HCT116 (cell line): ENCODE measurements around the gene NFIB. TPM values are rescaled to one million over a fixed set of nuclear protein-coding genes. Genes with fewer than 3 reads are reported as not detected.

Source experiments
- ATAC-seq: fragments of 200-7000 bp; cut with Tn5 transposase; 2 replicates; pipeline ENCODE4 v1.9.1; 2020; ENCODE audit warnings: mild to moderate bottlenecking, moderate library complexity
- BruUV-seq: library from RNA; stranded (reverse); fragments of 400-500 nt; replicated peaks from 2 replicates; lab custom pipeline; 2021; lab: Mats Ljungman, UMichigan
- CTCF ChIA-PET: fragments of 300-600 bp; sonication (Branson Sonifier 250); formaldehyde crosslinking; loops from one replicate; lab custom pipeline; 2021; ENCODE audit warnings: antibody characterized with exemption; lab: Charles Lee
- POLR2A ChIA-PET: fragments of 300-600, 350-600 bp; sonication (Branson Sonifier 250); formaldehyde crosslinking; loops from one replicate; lab custom pipeline; 2021; ENCODE audit warnings: antibody characterized with exemption; lab: Charles Lee
- RAD21 ChIA-PET, 2 experiments: fragments of 300-600 bp; sonication (Branson Sonifier 250); formaldehyde crosslinking; loops; one replicate each; lab custom pipeline; 2023; ENCODE audit warnings: low total read pairs in 2 of 2; ENCODE audit not compliant: uncharacterized antibody in 2 of 2, unreplicated experiment in 2 of 2, low non-redundant PET in 1 of 2; lab: Charles Lee
- DNase-seq: peaks from one replicate; pipeline ENCODE4 v3.0.0-alpha.2; 2010; ENCODE audit warnings: low read depth, low spot score
- H2AFZ ChIP-seq: fragments of 200-600 bp; shearing (Covaris generic), sonication (generic); 2 replicates; pipeline ENCODE4 v1.6.1; 2017; ENCODE audit warnings: low read depth, mixed run types, mixed read lengths, antibody characterized with exemption, low read length; ENCODE audit not compliant: poor library complexity, severe bottlenecking
- H3K27ac ChIP-seq: 2 replicates; pipeline ENCODE4 v1.5.1; 2012; ENCODE audit warnings: low read depth, low read length
- H3K27me3 ChIP-seq: fragments of 200-600 bp; sonication (generic); 2 replicates; pipeline ENCODE4 v1.6.1; 2016; ENCODE audit warnings: mixed run types, low read length, mixed read lengths; ENCODE audit not compliant: insufficient read depth
- H3K36me3 ChIP-seq, 2 experiments: fragments of 200-500 bp in 1 of 2; fragments of 200-600 bp in 1 of 2; sonication (Bioruptor generic) in 1 of 2; sonication (generic) in 1 of 2; 2 replicates each; pipeline versions ENCODE4 v1.5.1 to v1.6.1; 2014 to 2016; ENCODE audit warnings: low read length in 2 of 2, inconsistent platforms in 1 of 2, mixed read lengths in 1 of 2, mixed run types in 1 of 2; ENCODE audit not compliant: insufficient read depth in 2 of 2, control insufficient read depth in 1 of 2
- H3K4me1 ChIP-seq, 2 experiments: fragments of 200-600 bp in 1 of 2; sonication (generic) in 1 of 2; 2 replicates each; pipeline versions ENCODE4 v1.5.1 to v1.6.1; 2012 to 2017; ENCODE audit warnings: low read length in 2 of 2, inconsistent platforms in 1 of 2, mild to moderate bottlenecking in 1 of 2, mixed read lengths in 1 of 2, mixed run types in 1 of 2, moderate library complexity in 1 of 2; ENCODE audit not compliant: insufficient read depth in 2 of 2, control insufficient read depth in 1 of 2
- H3K4me2 ChIP-seq: fragments of 200-600 bp; sonication (generic); 2 replicates; pipeline ENCODE4 v1.6.1; 2017; ENCODE audit warnings: mixed run types, low read length, mixed read lengths
- H3K4me3 ChIP-seq, 2 experiments: fragments of 200-600 bp in 1 of 2; sonication (generic) in 1 of 2; replicated peaks in 1 of 2; 2 replicates each; pipeline ENCODE4 v1.5.1; 2011 to 2016; ENCODE audit warnings: low read length in 2 of 2, control low read depth in 1 of 2, low read depth in 1 of 2, mild to moderate bottlenecking in 1 of 2, mixed read lengths in 1 of 2, mixed run types in 1 of 2
- H3K79me2 ChIP-seq: fragments of 200-600 bp; sonication (generic); 2 replicates; pipeline ENCODE4 v1.6.1; 2017; ENCODE audit warnings: mild to moderate bottlenecking, mixed run types, low read length, moderate library complexity, mixed read lengths; ENCODE audit not compliant: insufficient read depth
- H3K9ac ChIP-seq: fragments of 200-600 bp; sonication (generic); 2 replicates; pipeline ENCODE4 v1.6.1; 2016; ENCODE audit warnings: low read length, mixed read lengths
- H3K9me2 ChIP-seq: fragments of 200-600 bp; sonication (generic), shearing (Covaris generic); 2 replicates; pipeline ENCODE4 v1.6.1; 2017; ENCODE audit warnings: mixed run types, mild to moderate bottlenecking, moderate library complexity; ENCODE audit not compliant: insufficient read depth
- H3K9me3 ChIP-seq, 2 experiments: fragments of 200-500 bp in 1 of 2; fragments of 200-600 bp in 1 of 2; sonication (Bioruptor generic) in 1 of 2; sonication (generic) in 1 of 2; 2 replicates each; pipeline ENCODE4 v1.6.1; 2014 to 2017; ENCODE audit warnings: low read length in 2 of 2, mixed read lengths in 2 of 2, inconsistent platforms in 1 of 2, low read depth in 1 of 2, mild to moderate bottlenecking in 1 of 2, mixed run types in 1 of 2, moderate library complexity in 1 of 2; ENCODE audit not compliant: control insufficient read depth in 1 of 2, insufficient read depth in 1 of 2
- H4K20me1 ChIP-seq: fragments of 200-600 bp; sonication (generic), shearing (Covaris generic); 2 replicates; pipeline ENCODE4 v1.6.1; 2017; ENCODE audit warnings: mixed run types, mild to moderate bottlenecking, moderate library complexity; ENCODE audit not compliant: insufficient read depth
- ATF3 ChIP-seq: IDR thresholded peaks from 2 replicates; pipeline ENCODE4 v1.6.1; 2012
- CBX3 ChIP-seq: IDR thresholded peaks from 2 replicates; pipeline ENCODE4 v1.6.1; 2012; ENCODE audit warnings: low read depth
- CEBPB ChIP-seq: IDR thresholded peaks from 2 replicates; pipeline ENCODE4 v1.6.1; 2012; ENCODE audit warnings: low read depth
- EGR1 ChIP-seq: IDR thresholded peaks from 2 replicates; pipeline ENCODE4 v1.6.1; 2012; ENCODE audit warnings: low read depth
- ELF1 ChIP-seq: IDR thresholded peaks from 2 replicates; pipeline ENCODE4 v1.6.1; 2012; ENCODE audit warnings: low read depth, borderline replicate concordance
- EZH2 ChIP-seq: fragments of 200-600 bp; sonication (generic); IDR thresholded peaks from 2 replicates; pipeline ENCODE4 v1.6.1; 2017; ENCODE audit warnings: antibody characterized with exemption, mixed run types
- EZH2phosphoT487 ChIP-seq: fragments of 200-600 bp; IDR thresholded peaks from 2 replicates; pipeline ENCODE4 v1.6.1; 2018; ENCODE audit warnings: antibody characterized with exemption, borderline replicate concordance
- FOSL1 ChIP-seq: IDR thresholded peaks from 2 replicates; pipeline ENCODE4 v1.6.1; 2012; ENCODE audit warnings: low read depth
- JUND ChIP-seq: IDR thresholded peaks from 2 replicates; pipeline ENCODE4 v1.6.1; 2012
- POLR2A ChIP-seq: IDR thresholded peaks from 2 replicates; pipeline ENCODE4 v1.7.0; 2011; ENCODE audit warnings: borderline replicate concordance; ENCODE audit not compliant: insufficient read depth, insufficient read length; ENCODE audit errors: extremely low read depth
- POLR2AphosphoS5 ChIP-seq: IDR thresholded peaks from 2 replicates; pipeline ENCODE4 v1.6.1; 2011; ENCODE audit warnings: mild to moderate bottlenecking, low read depth, low read length, moderate library complexity
- RAD21 ChIP-seq: IDR thresholded peaks from 2 replicates; pipeline ENCODE4 v1.6.1; 2012; ENCODE audit warnings: low read depth, mild to moderate bottlenecking
- SIN3A ChIP-seq: IDR thresholded peaks from 2 replicates; pipeline ENCODE4 v1.6.1; 2012; ENCODE audit warnings: low read depth
- SP1 ChIP-seq: IDR thresholded peaks from 2 replicates; pipeline ENCODE4 v1.6.1; 2012; ENCODE audit warnings: low read depth
- SRF ChIP-seq: IDR thresholded peaks from 2 replicates; pipeline ENCODE4 v1.6.1; 2012; ENCODE audit warnings: low read depth
- TCF7L2 ChIP-seq: IDR thresholded peaks from 2 replicates; pipeline ENCODE4 v1.7.0; 2011; ENCODE audit warnings: borderline replicate concordance, inconsistent platforms; ENCODE audit not compliant: insufficient read depth, insufficient read length; ENCODE audit errors: extremely low read depth
- ZBTB33 ChIP-seq: IDR thresholded peaks from 2 replicates; pipeline ENCODE4 v1.6.1; 2011; ENCODE audit warnings: mild to moderate bottlenecking, low read length, moderate library complexity; ENCODE audit not compliant: insufficient replicate concordance; ENCODE audit errors: extremely low read depth
- intact Hi-C: fragments of 100-400 bp; cut with micrococcal nuclease; formaldehyde crosslinking; loops from 2 replicates; pipeline ENCODE4 v1.10.0; 2022
- total RNA-seq: library from RNA; stranded (reverse); gene quantifications from one replicate; pipeline ENCODE4 v1.2.1, GENCODE V29; 2021; ENCODE audit not compliant: unreplicated experiment

The NFIB gene
- total RNA-seq, 1 experiment from 2014 or later = 6.6 TPM

GRCh38 chr9:14309403-14309802, 4.5 kb downstream of the NFIB start:
- peaks cover 22% of the 10 kb centered on the region; the same call in 1 of the 2 replicates for H3K27me3 ChIP-seq
- ChIA-PET POLR2A (no interaction called here), RAD21 (no interaction called here), CTCF (no interaction called here)
- no peaks in the 10 kb centered on the region for H3K9me2 ChIP-seq
- no peak overlapping the region for H3K27ac ChIP-seq
- H3K9me3 ChIP-seq = no peaks in the 10 kb centered on the region
- no peak overlapping the region for H3K9ac ChIP-seq
- intact Hi-C loops = no loop called here
- ATAC-seq = no peak
- no peak for DNase-seq
- no peak overlapping the region for H3K4me2 ChIP-seq
- BruUV-seq = no TSS peak
- H3K4me1 ChIP-seq = peaks cover 5 to 7% of the 10 kb centered on the region in 2 experiments
- no peak overlapping the region for H3K4me3 ChIP-seq
- no peak for TF ChIP-seq EGR1
- H2AFZ ChIP-seq = no peak overlapping the region
- H3K79me2 ChIP-seq = no peaks in the 10 kb centered on the region
- H4K20me1 ChIP-seq = no peaks in the 10 kb centered on the region
- no peaks in the 10 kb centered on the region for H3K36me3 ChIP-seq

GRCh38 chr9:14308853-14309145, 5.1 kb downstream of the NFIB start:
- H3K4me3 ChIP-seq = no peak overlapping the region
- H3K36me3 ChIP-seq = no peaks in the 10 kb centered on the region
- no peak overlapping the region for H3K27ac ChIP-seq
- TF ChIP-seq TCF7L2 = no peak
- TF ChIP-seq POLR2AphosphoS5 = no peak
- TF ChIP-seq SRF = no peak
- TF ChIP-seq CBX3 = no peak
- TF ChIP-seq SIN3A = no peak
- TF ChIP-seq ZBTB33 = no peak
- no peak for TF ChIP-seq EZH2
- TF ChIP-seq EZH2phosphoT487 = no peak
- TF ChIP-seq JUND = no peak
- no peak for TF ChIP-seq ELF1
- TF ChIP-seq SP1 = no peak
- no peak for TF ChIP-seq RAD21
- TF ChIP-seq ATF3 = no peak
- no peak for TF ChIP-seq POLR2A
- no peak for TF ChIP-seq CEBPB
- TF ChIP-seq FOSL1 = no peak
- peaks cover 22% of the 10 kb centered on the region; the same call in 1 of the 2 replicates for H3K27me3 ChIP-seq
- no peaks in the 10 kb centered on the region for H3K79me2 ChIP-seq
- no peaks in the 10 kb centered on the region for H4K20me1 ChIP-seq
- CTCF ChIA-PET = no interaction called here
- RAD21 ChIA-PET = no interaction called here
- ATAC-seq (no peak), DNase-seq (no peak)
- BruUV-seq = no TSS peak
- H3K4me1 ChIP-seq = peaks cover 5% of the 10 kb centered on the region in 2 experiments
- H3K4me2 ChIP-seq = no peak overlapping the region
- H2AFZ ChIP-seq = no peak overlapping the region
- no peaks in the 10 kb centered on the region for H3K9me3 ChIP-seq
- intact Hi-C loops = no loop called here
- POLR2A ChIA-PET = no interaction called here
- no peaks in the 10 kb centered on the region for H3K9me2 ChIP-seq
- no peak overlapping the region for H3K9ac ChIP-seq
